ENCODE data around the gene ZNF665. TPM values are rescaled to one million over a fixed set of nuclear protein-coding genes. Genes with fewer than 3 reads are reported as not detected.
A peak's percentile ranks its signal among the peaks of the same experiment; 100 is the strongest.
"Not testable (repeated sequence)": the region's sequence is repeated elsewhere in the genome, so short reads cannot be mapped to it uniquely, and the experiment has no call there.

Gene ZNF665
- total RNA-seq, 1 donor: 2.4 TPM

DNA sequence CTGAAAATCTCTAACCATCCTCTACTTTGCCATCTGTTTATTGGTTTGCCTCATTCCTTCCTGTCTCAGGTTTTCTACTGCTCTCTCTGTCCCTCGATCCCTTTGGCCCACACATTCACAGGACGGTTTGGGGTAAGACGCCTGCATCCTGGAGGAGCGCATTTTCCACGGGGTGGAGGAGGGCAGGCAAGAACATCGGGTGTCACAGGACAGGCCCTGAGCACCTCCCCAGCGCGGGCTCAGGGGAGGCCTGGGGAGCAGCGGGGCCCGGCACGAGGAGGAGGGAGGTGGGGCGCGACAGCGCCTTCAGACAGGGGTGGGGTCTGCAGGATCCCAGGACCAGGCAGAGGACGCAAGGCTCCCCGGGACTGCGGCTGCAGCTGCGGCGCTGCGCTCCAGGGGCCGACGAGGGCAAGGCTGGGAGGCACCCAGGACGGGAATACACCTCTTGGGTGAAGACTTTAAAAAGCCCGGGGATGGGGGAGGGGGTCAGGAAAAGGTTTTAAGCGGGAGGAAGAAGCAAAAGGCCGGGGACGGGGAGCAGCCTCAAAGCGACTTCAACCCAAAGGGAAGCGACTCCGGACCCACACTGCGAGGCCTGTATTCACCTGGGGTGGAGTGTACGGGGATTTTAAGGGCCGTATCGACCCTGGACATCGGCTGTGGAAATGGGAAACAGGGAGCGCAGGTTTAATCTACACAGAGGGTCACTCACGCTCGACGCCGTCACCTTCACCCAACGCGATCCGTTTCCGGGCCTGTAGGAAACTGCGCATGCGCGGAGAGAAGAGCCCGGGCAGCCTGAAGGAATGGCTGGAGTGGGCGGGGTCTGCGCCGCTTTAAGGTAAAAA is 60.8 kb downstream of the ZNF665 start, which contains the start of gene ZNF415:
TSS of gene ZNF415 (minus strand) at position 770 of the 851 bp plus-strand sequence. CDS start 10,234 bp downstream, outside the sequence.
- TF ChIP-seq, protein P1, sequence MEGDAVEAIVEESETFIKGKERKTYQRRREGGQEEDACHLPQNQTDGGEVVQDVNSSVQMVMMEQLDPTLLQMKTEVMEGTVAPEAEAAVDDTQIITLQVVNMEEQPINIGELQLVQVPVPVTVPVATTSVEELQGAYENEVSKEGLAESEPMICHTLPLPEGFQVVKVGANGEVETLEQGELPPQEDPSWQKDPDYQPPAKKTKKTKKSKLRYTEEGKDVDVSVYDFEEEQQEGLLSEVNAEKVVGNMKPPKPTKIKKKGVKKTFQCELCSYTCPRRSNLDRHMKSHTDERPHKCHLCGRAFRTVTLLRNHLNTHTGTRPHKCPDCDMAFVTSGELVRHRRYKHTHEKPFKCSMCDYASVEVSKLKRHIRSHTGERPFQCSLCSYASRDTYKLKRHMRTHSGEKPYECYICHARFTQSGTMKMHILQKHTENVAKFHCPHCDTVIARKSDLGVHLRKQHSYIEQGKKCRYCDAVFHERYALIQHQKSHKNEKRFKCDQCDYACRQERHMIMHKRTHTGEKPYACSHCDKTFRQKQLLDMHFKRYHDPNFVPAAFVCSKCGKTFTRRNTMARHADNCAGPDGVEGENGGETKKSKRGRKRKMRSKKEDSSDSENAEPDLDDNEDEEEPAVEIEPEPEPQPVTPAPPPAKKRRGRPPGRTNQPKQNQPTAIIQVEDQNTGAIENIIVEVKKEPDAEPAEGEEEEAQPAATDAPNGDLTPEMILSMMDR (IDR thresholded peaks at IDR 0.05; ENCODE audit: insufficient read depth, low read length): no peak
- H3K4me3 ChIP-seq (ENCODE audit: low read depth, low read length): peak within 1 kb of the TSS; percentile 53
- DNase-seq (ENCODE audit: low read depth): peak; percentile 47

DNA sequence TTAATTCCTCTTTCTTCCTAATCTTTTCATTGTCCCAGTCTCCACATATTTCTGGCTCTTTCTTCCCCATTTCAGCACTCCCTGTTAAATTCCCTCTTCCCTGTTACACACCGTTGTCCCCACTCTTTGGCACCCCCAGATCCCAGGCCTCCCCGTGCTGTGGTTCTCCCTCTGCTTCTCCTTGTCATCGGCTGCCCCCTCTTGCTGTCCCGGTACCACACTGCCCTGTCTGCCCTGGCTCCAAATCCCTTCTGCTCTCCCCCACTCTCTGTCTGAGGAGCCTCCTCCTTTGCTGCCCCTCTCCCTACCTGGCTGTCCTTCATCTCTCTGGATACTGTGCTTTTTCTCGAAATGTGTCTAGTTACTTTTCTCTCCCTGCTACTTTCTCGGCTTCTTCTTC is 61.4 kb downstream of the ZNF665 start:
- no peak for DNase-seq (ENCODE audit: low read depth)
- TF ChIP-seq, protein P1 (IDR thresholded peaks at IDR 0.05; ENCODE audit: insufficient read depth, low read length): no peak
- H3K4me3 ChIP-seq (ENCODE audit: low read depth, low read length): no peak overlapping the region

DNA sequence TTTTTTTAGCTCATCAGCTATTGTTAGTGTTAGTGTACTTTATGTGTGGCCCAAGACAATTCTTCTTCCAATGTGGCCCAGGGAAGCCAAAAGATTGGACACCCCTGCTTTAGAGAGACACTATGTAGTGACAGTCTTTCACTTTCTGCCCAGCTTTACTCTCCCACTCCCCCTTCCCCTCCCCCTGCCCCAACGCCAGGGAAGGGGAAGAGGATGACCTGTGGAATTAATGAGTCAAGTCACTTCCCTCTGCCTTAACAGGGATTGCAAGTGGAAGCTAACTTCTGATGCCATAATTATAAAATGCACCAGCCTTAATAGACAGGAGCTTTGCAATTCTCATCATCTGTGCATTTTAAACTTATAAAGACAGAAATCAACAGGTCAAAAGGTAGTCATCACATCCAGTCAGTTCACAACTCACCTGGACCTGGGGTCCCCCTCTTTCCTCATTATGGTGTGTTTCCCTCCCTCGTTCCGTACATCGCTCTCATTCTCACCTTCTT is 62.0 kb downstream of the ZNF665 start:
- no peak overlapping the region for H3K4me3 ChIP-seq (ENCODE audit: low read depth, low read length)
- no peak for DNase-seq (ENCODE audit: low read depth)

DNA sequence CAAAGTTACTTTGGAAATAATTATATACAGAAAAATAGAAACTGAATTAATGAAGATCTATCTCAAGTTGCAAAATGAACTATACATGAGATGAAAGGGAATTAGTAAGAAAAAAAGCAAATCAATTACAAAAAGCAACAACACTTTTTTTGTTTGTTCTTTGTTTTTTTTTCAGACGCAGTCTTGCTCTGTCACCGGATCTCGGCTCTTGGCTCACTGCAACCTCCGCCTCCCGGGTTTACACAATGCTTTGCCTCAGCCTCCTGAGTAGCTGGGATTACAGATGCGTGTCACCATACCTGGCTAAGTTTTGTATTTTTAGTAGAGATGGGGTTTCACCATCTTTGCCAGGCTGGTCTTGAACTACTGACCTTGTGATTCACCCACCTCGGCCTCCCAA is 62.7 kb downstream of the ZNF665 start:
- no peak for DNase-seq (ENCODE audit: low read depth)
- TF ChIP-seq, protein P1 (IDR thresholded peaks at IDR 0.05; ENCODE audit: insufficient read depth, low read length): no peak
- H3K4me3 ChIP-seq (ENCODE audit: low read depth, low read length): no peak overlapping the region

More for the DNA sequence above, 62.0 kb downstream of the ZNF665 start:
- TF ChIP-seq, protein P1 (IDR thresholded peaks at IDR 0.05; ENCODE audit: insufficient read depth, low read length): no peak

DNA sequence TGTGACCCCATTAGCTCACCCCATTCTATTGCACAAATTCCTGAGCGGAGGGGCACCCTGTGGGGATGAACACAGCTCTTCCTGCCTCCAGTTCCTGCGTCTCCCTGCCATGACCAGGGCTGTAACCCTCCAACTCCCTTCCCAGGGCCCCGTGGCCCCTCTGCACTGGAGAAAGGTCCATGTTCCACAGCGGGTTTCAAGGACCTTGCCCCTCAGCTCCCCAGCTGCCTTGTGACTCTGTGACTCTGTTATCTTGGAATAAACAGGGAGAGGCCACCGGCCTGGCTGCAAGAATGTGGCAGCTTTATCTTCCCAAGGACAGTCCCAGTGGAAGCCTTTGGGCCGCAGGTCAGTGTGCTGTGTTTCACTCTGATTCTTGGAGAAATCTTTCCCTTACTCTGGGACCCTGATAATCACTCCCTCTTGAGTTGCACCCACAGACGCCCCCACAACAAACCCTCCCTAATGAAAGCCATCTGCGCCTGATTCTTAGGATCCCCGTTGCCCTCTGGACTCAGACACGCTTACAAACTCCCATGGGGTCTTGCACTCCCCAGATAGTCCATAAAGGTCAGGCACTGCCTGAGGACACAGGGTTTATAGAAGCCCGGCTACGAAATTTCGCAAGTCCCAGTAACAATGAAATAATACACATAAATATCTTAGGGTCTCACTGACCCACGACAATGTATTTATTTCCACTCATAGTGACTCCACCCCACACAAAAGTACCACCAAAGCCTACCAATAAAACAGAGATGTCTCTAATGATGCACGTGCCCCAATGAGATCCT is 66.2 kb downstream of the ZNF665 start:
- not testable (repeated sequence) for DNase-seq (ENCODE audit: low read depth)

DNA sequence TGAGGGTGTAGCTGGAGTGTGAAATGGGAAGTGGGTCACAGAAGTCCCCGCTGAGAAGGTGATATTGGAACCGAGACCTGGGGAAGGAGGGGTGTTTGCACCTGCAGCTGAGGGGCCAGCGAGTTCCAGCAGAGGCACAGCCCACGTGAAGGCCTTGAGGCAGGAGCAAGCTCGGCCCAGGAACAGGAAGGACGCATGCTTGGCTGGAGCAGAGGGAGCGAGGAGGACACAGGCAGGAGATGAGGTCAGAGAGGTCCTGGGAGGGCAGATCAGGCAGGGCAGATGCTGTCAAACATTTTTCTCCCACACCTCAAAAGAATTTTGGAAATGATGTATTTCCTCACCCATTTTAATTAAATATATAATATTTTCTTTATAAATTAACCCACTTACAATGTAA is 69.8 kb downstream of the ZNF665 start:
- H3K4me3 ChIP-seq (ENCODE audit: low read depth, low read length): no peak overlapping the region
- no peak for DNase-seq (ENCODE audit: low read depth)
- TF ChIP-seq, protein P1 (IDR thresholded peaks at IDR 0.05; ENCODE audit: insufficient read depth, low read length): no peak

More for the DNA sequence above, 66.2 kb downstream of the ZNF665 start:
- H3K4me3 ChIP-seq (ENCODE audit: low read depth, low read length): not testable (repeated sequence)

Other genes starting within 250 kb of the ZNF665 start
- 4.1 and 7.4 TPM in 2 replicates for gene ZNF816, start 230.5 kb downstream of the ZNF665 start, total RNA-seq (ENCODE audit: low replicate concordance)
- not detected in 2 replicates for gene ERVV-1, start 179.4 kb downstream of the ZNF665 start, total RNA-seq (ENCODE audit: low replicate concordance)
- gene ERVV-2, start 148.6 kb downstream of the ZNF665 start, total RNA-seq (ENCODE audit: low replicate concordance): not detected in 2 replicates
- gene ZNF160, start 89.9 kb downstream of the ZNF665 start, total RNA-seq (ENCODE audit: low replicate concordance): 32.4 and 46.3 TPM in 2 replicates
- gene ZNF415, start 60.4 kb downstream of the ZNF665 start, total RNA-seq (ENCODE audit: low replicate concordance): 2.3 and 4.1 TPM in 2 replicates
- gene ZNF347, start 34.3 kb downstream of the ZNF665 start, total RNA-seq (ENCODE audit: low replicate concordance): 7.9 and 8.1 TPM in 2 replicates
- 19.0 and 37.9 TPM in 2 replicates for gene ZNF677, start 61.5 kb upstream of the ZNF665 start, total RNA-seq (ENCODE audit: low replicate concordance)
- not detected in 2 replicates for gene VN1R2, start 64.9 kb upstream of the ZNF665 start, total RNA-seq (ENCODE audit: low replicate concordance)
- not detected in 2 replicates for gene VN1R4, start 74.4 kb upstream of the ZNF665 start, total RNA-seq (ENCODE audit: low replicate concordance)
- 5.6 and 10.2 TPM in 2 replicates for gene ZNF845, start 140.4 kb upstream of the ZNF665 start, total RNA-seq (ENCODE audit: low replicate concordance)
- 3.9 and 5.5 TPM in 2 replicates for gene ZNF525, start 172.3 kb upstream of the ZNF665 start, total RNA-seq (ENCODE audit: low replicate concordance)
- gene ZNF765, start 201.8 kb upstream of the ZNF665 start, total RNA-seq (ENCODE audit: low replicate concordance): 3.9 and 11.5 TPM in 2 replicates
- gene ZNF761, start 238.6 kb upstream of the ZNF665 start, total RNA-seq (ENCODE audit: low replicate concordance): 10.8 and 11.5 TPM in 2 replicates